Measurements from ENCODE around the gene LYRM4.

DNA sequence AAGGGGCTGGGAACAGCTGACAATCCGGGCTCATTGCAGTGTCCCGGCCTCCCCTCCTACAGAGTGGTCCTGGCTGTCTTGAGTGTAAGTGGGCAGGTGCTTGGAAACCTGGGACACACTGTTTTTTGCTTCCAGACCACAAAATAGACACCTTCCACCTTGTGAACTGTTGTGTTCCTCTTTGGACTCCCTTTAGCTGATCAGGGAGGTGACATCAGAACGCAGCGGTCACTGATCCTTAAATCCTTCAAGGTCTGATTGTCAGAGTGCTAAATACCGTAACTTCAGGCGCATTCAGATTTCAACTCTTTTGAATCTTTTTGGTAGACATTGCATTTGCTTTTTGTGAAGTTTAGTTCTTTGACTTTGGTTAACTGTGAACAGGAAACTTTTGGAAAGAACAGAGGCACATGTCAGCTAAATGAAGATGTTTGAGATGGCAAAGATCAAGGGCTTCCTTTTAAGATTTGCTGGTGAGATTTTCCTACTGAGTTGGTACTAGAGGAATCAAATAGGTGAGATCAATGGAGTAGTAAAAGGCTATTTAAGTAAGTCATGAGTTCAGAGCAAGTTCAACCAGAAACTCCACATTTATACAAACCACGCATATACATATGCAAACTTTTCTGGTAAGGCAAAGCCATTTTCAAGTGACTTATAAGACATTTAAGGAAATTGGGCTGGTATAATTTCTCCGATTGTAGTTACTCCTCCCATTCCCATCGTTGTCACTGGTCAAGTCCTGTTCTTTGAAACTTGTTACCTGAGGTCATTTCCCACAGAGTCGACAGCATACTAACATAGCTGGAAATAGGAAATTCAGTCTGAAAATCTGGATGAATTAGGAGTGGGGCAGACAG is 169.3 kb downstream of the LYRM4 start:
- no peak for TF ChIP-seq GATA2 (IDR thresholded peaks at IDR 0.05; ENCODE audit: low read depth, low read length)
- no peak for TF ChIP-seq GATA3 (IDR thresholded peaks at IDR 0.05; ENCODE audit: low read depth, low read length)

Data from SH-SY5Y (cell line).